Jurkat, Clone E6-1 (cell line): ENCODE data around the gene PAPOLA.

Experiments used
- DNase-seq: peaks from one replicate; pipeline ENCODE4 v3.0.0-alpha.2; 2011; ENCODE audit warnings: low read depth, low spot score
- H3K4me3 ChIP-seq: 2 replicates; pipeline ENCODE4 v1.5.1; 2011; ENCODE audit warnings: mild to moderate bottlenecking, low read length, control low read depth, moderate library complexity

The PAPOLA gene

DNA sequence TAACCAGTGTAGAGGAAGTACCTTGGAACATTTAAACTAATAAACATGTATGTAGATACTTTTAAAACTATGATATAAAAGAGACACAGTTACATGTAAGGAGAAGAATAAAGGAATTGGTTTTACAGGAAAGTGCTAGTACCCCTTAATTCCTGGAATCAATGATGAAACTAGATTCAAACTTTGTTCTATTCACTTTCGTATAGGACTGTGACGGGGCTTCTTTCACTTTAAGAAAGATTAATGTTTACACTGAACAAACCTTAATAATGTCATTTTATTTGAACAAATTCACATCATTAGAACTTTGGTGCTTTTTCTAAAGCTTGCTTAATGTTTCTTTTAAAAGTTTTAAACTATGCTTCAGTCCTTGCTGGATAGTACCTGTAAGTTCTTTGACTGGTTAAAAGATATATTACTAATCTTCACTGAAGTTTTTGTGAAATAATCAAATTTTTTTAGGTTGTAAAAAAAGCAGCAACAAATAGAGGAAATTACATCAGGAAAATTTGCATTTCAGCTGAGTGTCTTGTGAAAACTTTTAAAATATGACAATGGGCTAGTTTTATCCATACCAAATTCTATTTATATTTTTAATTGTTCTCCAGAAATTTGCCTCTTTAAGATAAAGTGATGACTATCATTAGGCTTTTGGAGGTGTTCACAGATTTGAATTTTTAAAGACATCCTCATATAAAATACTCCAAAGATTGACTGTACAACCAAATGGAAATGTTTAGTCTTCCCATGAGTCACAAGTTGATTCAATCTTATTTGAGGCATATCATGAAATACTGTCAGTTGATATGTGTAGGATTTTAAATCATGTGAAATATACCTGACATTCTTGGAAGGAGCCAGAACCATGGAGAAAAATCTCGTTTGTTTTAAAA lies 36.2 kb downstream of the PAPOLA start:
- no peak for DNase-seq
- no peak overlapping the region for H3K4me3 ChIP-seq

DNA sequence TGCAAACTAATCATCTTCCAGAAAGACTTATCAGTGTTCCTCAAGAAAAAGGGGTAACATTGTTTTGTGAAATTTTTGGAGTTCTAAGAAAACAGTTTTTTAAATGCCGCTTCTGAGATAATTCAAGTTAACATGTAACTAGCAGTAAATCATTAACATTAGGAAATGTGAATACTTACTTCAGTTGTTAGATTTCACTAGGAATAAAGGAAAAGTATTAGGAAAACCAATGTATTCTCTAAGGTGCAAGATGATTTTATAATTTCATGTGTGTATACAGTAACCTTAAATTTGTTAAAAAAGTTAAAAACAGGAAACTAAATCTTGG lies 36.8 kb downstream of the PAPOLA start:
- DNase-seq = no peak
- H3K4me3 ChIP-seq = no peak overlapping the region

DNA sequence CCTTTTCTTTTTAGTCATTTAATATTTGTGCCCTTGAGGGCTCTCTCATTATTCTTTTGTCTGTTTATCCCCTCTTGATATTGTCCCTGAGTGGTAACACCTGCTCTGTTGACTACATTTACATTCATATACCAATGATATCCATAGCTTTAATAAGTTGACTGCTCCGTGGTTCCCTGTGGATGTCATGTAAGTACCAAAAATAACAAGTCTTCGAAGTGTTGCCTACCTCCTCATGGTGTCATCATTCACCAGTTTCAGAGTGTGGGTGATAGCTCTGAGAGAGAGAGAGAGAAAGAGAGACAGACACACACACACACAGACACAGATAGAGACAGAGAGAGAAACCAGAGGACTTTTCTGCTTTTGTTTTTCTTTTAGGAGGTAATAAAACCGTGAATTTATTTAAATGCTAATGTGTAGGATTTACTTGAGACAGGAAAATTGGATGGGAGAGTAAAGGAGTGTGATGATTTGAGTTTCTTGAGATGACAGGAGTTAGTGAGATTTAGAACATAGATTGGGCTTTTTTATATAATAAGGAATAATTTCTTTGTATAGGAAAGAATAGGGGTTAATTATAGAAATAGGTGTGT lies 52.2 kb downstream of the PAPOLA start:
- no peak for DNase-seq
- H3K4me3 ChIP-seq = no peak overlapping the region

DNA sequence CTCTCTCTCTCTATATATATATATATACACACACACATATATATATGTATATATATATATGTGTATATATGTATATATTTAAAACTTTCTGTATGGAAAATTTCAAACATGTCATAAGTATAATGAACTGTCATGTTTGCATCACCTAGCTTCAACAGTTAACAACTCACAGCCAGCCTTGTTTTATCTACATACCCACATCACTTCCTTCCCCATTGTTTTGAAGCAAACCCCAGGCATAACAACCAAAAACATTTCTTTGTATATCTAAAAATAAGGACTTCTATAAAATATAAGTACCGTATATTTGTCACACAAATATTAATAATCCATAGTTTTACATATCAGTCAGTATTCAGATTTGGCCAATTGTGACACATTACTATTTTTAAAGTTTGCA lies 57.4 kb downstream of the PAPOLA start:
- no peak for DNase-seq
- H3K4me3 ChIP-seq = no peak overlapping the region

DNA sequence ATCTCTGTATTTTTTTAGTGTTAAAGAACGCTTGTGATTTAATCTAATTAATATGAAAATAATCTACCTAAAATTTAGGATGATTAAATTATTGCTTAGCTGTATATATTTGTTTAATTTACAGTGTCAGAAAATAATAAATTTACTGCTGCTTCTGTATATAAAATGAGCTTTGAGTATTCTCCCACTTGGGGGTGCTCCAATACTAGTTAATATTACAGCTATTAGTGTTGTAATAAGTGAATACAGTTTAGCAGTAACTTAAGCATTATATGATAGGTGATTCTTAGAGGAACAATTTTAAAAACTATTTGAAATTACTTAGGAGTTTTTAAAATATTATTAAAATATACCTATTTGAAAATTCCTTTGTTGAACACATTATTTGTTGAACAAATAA lies 62.2 kb downstream of the PAPOLA start:
- no peak for DNase-seq
- H3K4me3 ChIP-seq = no peak overlapping the region

DNA sequence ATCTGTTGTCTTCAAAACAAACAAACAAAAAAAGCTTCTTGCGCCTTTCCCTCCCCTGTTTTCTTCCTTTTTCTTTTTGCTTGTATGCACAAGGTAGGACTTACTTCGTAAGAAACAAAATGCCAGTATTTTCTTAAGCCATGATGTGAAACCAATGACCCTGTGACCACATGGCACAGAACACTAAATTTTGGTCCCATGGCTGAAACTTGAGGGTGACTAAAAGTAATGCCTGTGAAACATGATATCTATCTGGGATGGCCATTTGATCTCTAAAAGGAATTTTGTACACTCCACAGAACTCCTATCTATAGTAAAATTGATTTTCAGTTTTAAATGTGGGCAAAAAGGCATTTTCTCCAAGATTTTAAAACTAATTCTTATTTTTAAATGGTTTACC lies 63.6 kb downstream of the PAPOLA start:
- no peak for DNase-seq
- no peak overlapping the region for H3K4me3 ChIP-seq

DNA sequence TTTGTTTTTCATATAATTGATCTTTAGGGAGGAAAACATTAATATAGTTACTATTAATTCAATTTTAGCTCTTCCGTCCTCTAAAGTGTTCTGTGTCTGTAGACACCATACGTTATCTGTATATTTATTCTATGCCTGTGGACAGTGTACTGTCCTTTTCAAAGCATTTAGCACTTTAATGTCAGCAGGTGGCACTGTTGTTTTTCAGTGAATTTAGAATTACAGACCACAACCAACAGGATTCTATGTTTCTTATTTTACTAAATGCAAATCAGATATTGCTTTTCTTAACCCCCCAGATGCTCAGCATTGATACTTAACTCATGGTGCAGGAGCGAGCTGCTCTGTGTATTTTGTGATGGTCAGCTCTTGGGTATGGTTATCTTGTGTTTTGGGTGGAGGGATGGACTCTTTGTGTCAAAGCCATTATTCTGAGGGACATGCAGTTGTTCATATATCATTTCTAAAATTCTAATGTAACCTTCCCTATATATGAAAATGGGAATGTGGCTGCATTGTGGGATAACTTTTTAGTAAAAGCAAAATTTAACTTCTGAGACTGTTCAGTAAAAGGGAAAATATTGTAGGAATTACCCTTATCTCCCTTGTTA lies 65.2 kb downstream of the PAPOLA start:
- no peak for DNase-seq
- H3K4me3 ChIP-seq = no peak overlapping the region

DNA sequence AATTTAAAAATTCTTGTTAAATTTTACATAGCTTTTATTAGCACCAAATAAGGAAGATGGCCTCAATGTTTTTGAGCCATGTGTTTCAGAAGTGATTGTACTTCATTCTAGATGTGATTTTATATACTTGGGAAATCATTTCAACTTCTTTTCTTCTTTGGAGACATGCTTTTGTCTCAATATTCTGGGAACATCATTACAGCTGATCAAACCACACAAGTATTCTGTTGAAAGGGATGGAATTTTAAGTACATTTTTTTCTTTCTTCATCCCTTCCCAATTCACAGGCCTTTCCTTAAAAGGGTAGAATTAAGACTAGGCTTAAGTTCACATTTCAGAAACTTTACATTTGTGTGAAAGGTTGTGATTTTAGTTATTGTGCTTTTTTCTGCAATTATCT lies 66.4 kb downstream of the PAPOLA start:
- DNase-seq = no peak
- H3K4me3 ChIP-seq = no peak overlapping the region

DNA sequence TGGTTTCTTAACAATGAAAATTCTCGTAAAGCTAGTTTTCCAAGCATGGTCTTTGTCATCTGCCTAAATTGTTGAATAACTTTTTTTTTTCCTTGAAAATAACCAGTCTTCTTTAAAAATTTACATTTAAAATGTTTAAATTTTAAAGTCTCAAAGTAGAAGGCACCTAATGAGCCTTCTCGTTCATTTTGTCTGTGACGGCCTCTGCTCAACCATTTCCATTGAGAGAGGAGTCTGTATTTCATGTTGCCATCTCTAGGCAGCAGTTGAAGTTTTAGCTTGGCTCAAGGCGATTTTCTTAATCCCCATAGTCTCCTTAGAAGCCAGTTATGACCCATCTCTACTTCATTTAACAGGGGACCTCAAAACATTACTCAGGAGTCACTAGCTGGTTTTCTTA lies 69.1 kb downstream of the PAPOLA start:
- DNase-seq = no peak
- H3K4me3 ChIP-seq = no peak overlapping the region

DNA sequence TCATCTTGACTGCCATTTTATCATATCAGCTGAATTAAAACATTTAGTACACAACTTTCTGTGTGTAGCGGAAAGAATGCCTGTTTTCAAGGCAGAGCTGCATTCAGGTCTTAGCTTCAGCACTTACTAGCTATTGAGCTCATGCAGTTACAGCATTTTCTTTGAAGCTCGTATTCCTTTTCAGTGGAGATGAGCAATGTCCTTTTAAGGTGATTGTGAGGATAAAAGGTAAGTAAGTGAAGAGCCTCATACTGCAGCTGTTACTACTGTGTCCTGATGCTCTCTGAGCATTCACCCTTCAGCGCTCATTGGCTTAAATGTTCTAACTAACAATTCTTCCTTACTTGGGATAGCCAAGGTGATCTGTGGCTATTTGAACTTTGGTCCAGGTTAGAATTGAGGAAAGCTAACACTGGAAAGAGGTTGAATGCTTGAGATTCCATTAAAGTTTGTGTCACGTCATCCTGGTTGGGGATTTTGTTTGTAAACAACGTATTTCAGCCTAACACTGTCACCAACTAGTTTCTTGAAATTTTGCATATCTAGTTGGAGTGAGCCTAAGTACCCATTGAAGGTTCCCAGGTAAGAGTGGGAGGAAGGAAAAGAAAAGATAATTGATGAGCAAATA lies 71.4 kb downstream of the PAPOLA start:
- DNase-seq = no peak
- no peak overlapping the region for H3K4me3 ChIP-seq

DNA sequence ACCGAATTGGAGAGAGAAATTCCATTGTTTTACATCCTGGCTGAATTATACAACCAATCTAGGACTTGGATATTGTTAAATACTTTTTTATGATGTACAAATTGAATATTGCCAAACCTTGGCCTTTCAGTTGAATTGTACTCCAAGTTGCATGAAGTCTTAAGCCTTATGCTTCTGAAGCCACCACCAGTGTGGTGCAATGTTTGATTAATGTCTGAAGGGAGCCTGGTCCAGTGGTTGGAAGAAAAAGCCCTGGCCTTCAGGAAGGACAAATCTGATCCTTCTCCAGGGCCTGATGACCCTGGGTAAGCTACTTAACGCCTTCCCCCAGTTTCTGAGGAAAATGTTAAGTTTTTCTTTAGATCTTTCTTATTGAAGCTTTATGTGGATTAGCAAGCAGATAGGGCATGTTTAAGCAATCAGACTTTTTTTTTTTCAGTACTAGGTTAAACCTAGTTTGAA lies 72.0 kb downstream of the PAPOLA start:
- H3K4me3 ChIP-seq = no peak overlapping the region
- DNase-seq = no peak

DNA sequence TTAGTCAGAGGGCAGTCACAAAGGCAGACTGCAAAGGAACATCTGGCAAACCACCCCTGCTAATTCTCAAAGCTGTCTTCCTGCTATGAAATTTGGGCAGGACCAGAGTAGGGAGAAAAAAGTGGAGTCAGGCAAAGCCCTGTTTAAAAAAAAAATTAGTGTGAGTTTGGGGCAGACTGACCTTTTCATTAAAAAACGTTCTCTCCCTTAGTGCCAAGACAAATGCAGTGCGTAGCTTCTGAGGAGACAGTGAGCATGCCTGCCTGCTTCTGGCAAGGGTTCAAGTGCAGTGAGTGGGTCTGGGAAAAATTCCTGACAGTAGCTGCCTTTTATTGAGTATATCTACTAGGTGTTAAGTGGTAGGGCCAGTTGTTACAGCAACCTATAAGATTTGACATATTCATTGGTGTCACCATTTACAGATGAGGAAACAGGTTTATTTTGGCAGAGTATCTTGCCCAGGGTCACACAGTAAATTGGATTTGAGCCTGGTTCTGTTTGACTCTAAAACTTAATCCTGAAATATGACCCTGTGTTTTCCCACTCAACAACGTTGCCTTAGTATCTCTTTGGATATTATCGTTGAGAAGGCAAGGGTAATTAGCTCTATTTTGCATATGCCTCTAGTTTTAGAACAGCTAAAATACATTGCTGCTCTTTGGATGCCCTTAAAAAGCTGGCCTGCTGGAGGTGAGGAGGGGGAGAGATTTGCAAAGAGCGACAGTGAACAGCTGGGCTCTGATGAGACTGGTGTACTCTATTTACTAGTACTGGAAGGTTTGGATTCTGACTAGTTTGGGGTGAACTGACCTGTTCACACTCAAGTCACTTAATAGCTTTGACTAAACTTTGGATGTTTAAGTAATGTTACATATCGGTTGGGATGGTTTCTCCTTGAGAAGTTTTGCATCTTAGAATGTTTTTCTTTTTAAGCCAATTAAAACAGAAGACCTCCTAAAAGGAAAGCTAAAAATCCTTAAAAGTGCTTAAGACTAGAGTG lies 72.8 kb downstream of the PAPOLA start:
- no peak overlapping the region for H3K4me3 ChIP-seq
- DNase-seq = no peak

DNA sequence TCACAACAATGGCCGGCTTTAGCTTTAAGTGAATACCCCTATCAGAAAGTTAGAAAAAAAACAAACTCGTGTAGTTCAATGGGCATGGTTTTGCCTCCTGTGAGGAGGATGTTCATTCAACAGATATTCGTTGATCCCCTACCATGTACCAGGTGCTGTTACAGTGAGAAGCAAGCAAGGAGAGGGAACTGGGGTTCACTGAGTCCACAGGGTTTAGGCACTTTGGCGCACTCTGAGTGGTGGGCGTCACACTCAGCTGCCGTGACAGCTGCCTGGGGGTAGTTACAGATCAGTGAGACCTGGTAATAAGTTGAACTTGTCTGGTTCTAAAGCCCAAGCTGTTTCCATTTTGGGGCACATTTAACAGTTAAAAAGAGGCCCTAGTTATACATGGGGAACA lies 74.2 kb downstream of the PAPOLA start:
- DNase-seq = no peak
- no peak overlapping the region for H3K4me3 ChIP-seq

DNA sequence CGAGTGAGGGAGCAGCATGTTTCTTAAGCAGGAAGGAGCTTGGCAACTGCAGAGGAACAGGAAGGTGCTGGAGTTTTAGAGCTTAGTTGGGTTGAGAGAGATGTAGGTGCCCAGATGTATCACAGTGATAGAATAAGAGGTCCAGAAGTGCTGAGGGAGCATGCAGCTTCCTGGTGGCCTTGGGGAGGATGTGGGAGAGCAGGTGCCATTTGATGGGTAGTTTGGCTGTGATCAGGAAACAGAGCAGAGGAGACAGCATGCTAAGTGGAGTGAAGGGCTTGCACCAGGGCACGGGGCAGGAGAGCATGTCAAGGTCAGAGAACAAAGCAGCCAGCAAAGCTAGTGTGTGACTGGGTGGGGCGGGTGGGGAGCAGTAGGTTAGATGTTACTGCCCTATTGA lies 74.8 kb downstream of the PAPOLA start:
- peak; percentile 49 for DNase-seq
- H3K4me3 ChIP-seq = no peak overlapping the region

DNA sequence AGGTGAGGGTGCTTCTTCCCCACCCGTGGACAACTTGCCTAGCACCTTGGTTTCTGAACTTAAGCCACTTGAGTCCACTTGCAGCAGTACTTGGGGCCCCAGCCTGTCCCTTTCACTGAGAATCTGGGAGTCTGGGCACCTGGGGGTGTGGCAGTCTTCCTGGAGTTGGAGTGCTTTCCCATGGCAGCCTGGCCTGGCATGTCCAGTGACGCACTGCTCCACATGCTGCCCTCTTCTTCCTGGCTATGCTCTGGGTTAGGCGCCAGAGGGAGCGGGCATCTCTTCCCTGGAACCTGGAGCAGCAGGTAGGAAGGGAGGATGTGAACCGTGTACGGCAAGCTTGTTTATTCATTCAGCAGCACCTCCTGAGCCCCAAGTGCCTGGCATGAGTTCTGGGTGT lies 76.4 kb downstream of the PAPOLA start:
- DNase-seq = no peak
- H3K4me3 ChIP-seq = no peak overlapping the region

DNA sequence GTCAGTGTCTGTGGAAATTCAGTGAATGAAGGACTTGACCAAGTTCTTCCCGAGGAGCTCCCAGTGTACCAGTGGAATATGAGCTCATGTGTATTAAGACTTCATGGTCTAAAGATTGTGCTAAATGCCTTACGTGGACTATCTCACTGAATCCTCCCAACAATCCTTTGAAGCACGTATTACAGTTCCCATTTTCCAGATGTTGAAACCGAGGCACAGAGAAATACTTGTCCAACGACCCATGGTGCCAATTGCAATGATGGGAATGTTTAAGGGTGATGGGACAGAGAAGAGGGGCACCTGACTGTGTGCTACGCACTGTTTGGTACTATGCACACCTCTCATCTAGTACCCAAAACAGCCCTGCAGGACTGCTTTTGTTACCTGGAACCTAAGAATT lies 77.2 kb downstream of the PAPOLA start:
- H3K4me3 ChIP-seq = no peak overlapping the region

DNA sequence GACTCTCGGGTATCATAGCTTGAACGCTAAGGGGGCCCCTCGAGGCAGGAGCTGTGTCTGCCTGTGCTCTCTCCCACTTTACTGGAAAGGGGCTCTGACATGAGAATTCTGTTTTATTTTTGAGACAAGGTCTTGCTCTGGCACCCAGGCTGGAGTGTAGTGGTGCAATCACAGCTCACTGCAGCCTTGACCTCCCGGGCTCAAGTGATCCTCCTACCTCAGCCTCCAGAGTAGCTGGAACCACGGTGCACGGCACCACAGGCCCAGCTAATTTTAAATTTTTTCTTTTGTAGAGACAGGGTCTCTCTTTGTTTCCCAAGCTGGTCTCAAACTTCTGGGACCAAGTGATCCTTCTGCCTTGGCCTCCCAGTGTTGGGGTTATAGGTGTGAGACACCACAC lies 77.7 kb downstream of the PAPOLA start:
- no peak overlapping the region for H3K4me3 ChIP-seq
- no peak for DNase-seq

More for the DNA sequence above, 77.2 kb downstream of the PAPOLA start:
- DNase-seq = no peak

DNA sequence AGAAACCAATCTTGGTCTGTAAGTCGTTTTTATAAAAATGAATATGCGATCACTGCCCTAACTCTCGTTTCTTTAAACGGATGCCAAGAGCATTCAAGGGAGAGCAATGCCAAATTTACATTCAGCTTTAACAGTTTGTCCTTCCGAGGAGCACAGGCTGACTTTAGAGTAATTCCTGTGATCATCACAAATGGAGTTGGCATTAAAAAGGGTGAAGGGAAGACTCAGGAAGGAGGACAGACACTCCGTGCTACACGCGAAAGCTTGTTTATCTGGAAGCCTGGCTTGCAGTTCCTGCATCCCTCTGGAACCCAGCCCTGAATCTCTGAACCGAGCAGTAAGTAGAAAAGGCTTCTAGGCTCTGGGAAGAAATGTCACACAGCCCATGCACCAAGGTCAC lies 78.4 kb downstream of the PAPOLA start:
- no peak for DNase-seq
- H3K4me3 ChIP-seq = no peak overlapping the region

DNA sequence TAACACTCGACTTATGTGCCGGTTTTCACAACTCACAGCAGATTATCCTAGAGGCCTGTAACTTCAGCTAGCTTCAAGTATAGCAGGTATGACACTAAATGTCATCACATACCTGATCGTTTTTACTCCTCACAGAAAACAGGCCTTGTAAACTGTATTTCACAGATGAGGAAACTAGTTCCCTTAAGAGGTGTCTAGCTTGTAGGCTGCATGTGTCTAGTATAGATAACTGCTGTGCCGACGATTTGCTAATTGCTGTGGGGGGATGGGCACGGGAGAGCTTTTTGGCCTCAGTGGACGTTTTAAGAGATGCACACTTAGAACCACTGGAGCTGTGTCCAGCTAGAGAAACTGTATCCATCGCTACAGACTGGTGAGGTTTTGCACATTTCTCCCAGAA lies 78.8 kb downstream of the PAPOLA start:
- no peak overlapping the region for H3K4me3 ChIP-seq
- no peak for DNase-seq
